ENCODE results near the gene FAM72C. TPM values are rescaled to one million over a fixed set of nuclear protein-coding genes. Genes with fewer than 3 reads are reported as not detected.
"Not testable (repeated sequence)": the region's sequence is repeated elsewhere in the genome, so short reads cannot be mapped to it uniquely, and the experiment has no call there.

The FAM72C gene
- total RNA-seq: 2.7 and 6.2 TPM in 2 replicates

GRCh38 chr1:143971924-143972700 is at the start of gene FAM72C:
TSS of gene FAM72C (minus strand) at chr1:143971986. CDS start at chr1:143971141, 845 bp downstream.
- not testable (repeated sequence) for H3K4me3 ChIP-seq (ENCODE audit: low read depth, low read length)

GRCh38 chr1:144020001-144020738 is 48.4 kb upstream of the FAM72C start:
- DNase-seq (ENCODE audit: low read depth); H3K4me3 ChIP-seq (ENCODE audit: low read depth, low read length): not testable (repeated sequence)

More at GRCh38 chr1:143971924-143972700, at the start of gene FAM72C:
- not testable (repeated sequence) for DNase-seq (ENCODE audit: low read depth)

DNA sequence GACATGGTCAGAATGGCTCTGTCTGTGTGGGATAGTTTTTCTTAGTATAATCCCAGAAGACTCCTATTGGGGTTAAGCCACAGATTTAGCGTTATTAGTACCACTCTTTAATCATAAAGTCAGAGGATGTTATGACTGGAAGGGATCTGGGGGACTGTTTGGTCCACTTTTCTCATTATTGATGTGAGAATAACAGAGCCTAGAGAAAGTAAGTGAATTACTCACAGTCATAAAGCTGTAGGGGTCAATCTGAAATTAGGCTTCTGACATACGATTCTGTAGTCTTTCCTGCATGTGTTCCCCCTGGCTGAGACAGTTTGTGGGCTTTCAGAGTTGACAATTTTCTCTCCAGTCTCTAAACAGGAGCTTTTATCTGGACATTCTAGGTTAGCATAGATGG is 47.3 kb upstream of the FAM72C start:
- H3K4me3 ChIP-seq (ENCODE audit: low read depth, low read length); DNase-seq (ENCODE audit: low read depth): not testable (repeated sequence)

DNA sequence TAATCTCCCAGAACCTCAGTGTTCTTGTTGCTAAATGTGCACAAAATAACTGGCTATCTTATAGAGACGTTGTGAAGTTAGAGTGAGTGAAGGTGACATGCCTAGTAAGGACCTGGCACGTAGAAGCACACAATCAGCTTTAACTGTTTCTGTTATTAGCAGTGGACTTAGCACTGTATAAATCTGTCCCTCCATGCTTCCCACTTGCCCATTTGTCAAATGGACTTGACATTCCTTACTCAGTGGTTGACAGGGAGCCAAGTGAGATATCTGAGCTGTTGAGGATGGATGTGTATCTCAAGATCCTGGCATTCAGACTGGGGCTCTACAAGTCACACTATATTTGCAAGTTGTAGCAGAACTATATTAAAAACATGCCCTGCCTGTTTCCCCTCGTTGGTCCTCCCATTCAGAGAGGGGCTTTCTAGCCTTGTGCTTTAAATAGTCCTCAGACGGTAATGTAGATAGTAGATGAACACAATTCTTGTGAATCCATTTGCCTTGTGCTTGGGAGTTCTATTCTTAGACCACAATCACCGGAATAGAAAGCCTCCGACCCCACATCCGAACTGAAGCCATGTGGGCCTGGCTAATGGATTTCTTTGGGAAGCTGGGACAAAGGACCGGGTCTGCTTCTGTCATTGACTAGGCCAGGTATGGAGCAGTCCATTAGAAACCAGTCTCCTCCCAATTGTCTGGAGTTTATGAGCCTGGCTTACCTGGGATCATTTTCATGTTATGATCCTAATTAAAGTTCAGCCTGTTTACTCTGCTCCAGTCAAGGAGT is 43.6 kb upstream of the FAM72C start:
- not testable (repeated sequence) for DNase-seq (ENCODE audit: low read depth); H3K4me3 ChIP-seq (ENCODE audit: low read depth, low read length)

DNA sequence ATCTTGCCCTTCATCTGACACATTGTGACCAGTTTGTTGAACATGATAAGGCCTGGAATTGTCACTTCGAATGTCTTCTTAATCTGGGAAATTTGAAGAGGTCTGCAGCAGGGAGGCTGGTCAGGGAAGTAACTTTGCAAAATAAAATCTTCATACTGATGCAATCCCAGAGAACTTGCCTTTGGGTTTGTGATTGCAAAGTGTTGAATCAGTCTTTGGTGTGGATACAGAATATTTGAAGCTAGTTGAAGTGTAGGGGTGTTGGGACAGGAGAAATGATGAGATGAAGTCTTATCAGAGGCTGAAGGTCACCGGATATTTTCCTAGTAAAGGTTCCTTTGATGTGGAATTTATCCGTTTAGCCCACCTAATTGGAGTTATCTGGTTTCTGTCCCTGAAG is 42.7 kb upstream of the FAM72C start:
- not testable (repeated sequence) for H3K4me3 ChIP-seq (ENCODE audit: low read depth, low read length); DNase-seq (ENCODE audit: low read depth)

GRCh38 chr1:144014121-144014520 is 42.3 kb upstream of the FAM72C start:
- H3K4me3 ChIP-seq (ENCODE audit: low read depth, low read length); DNase-seq (ENCODE audit: low read depth): not testable (repeated sequence)

GRCh38 chr1:144012168-144012733 is 40.5 kb upstream of the FAM72C start:
- not testable (repeated sequence) for H3K4me3 ChIP-seq (ENCODE audit: low read depth, low read length); DNase-seq (ENCODE audit: low read depth)

DNA sequence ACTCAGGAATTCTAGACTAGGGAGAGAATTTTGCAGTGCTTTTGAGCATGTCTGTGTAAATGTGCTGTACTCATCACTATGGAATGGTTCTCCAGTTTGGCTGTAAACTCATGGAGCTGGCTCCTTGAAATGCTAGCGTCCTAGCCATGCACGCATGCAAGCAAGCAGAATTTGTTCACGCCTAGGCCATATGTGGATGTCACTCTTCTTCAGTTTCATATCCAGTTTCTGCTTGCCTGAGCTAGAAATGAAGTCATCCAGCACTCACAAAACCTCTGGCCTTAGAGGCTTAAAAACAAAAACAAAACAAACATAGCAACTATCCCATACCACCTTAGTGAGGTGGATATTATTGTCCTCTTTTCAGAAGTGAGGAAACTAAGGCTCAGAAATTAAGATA is 37.6 kb upstream of the FAM72C start:
- not testable (repeated sequence) for DNase-seq (ENCODE audit: low read depth); H3K4me3 ChIP-seq (ENCODE audit: low read depth, low read length)

GRCh38 chr1:144004259-144004658 is 32.5 kb upstream of the FAM72C start:
- H3K4me3 ChIP-seq (ENCODE audit: low read depth, low read length): not testable (repeated sequence)

GRCh38 chr1:144003306-144004029 is 31.7 kb upstream of the FAM72C start:
- DNase-seq (ENCODE audit: low read depth); H3K4me3 ChIP-seq (ENCODE audit: low read depth, low read length): not testable (repeated sequence)

More at GRCh38 chr1:144004259-144004658, 32.5 kb upstream of the FAM72C start:
- DNase-seq (ENCODE audit: low read depth): not testable (repeated sequence)

DNA sequence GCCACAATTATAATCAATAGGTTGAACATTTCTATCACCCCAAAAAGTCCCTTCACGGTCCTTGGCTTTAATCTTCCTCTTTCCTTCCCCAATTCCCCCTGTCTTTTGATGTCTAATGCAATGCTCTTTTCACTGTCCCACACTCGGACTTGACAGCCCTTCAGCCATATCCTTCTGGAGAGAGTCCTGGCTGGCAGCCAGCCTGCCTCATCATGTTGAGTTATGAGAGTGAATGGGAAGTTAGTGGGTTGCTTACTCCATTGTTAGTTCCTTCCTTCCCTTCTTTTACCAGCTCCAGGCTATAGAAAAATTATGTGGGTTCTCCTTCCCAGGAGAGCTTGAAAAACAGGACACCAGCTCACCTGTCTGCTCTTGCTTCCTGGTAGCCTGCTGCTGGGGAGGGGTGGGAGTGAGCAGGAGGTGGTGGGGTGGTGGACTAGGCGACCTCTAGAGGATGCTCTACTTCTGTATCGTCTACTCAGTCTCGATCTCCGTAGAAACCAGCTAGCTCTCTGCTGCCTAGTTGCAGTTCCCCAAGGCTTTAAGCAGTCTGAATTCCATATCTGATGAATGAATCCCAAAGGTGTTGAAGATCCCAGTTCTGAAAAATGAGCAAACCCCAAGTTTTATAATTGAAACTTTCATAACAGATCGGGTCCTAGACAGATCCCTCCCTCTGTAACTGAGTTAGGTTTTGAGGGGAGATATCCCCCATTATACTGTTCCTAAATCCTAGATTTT is 30.5 kb upstream of the FAM72C start:
- not testable (repeated sequence) for DNase-seq (ENCODE audit: low read depth); H3K4me3 ChIP-seq (ENCODE audit: low read depth, low read length)

- not testable (repeated sequence) for DNase-seq (ENCODE audit: low read depth); H3K4me3 ChIP-seq (ENCODE audit: low read depth, low read length)
Observed at GRCh38 chr1:144001077-144001476, 29.3 kb upstream of the FAM72C start.

- not testable (repeated sequence) for H3K4me3 ChIP-seq (ENCODE audit: low read depth, low read length); DNase-seq (ENCODE audit: low read depth)
Observed at GRCh38 chr1:143996020-143996419, 24.2 kb upstream of the FAM72C start.

- H3K4me3 ChIP-seq (ENCODE audit: low read depth, low read length); DNase-seq (ENCODE audit: low read depth): not testable (repeated sequence)
Observed at GRCh38 chr1:143993301-143993907, 21.6 kb upstream of the FAM72C start.

DNA sequence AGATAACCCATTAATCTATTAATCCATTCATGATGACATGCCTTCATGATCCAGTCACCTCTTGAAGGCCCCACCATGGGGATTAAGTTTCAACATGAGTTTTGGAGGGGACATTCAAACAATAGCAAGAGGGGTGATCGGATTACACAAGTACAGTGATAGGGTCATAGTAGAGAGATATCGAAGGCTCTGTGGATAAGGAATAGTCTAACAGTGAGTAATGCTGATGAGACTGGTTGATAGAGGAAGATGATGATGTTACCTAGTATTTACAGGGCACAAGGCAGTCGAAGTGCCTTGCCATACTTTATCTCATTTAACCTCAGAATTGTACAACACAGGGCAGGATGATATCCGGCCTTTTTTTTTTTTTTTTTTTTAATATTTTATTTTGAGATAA is 18.9 kb upstream of the FAM72C start:
- DNase-seq (ENCODE audit: low read depth); H3K4me3 ChIP-seq (ENCODE audit: low read depth, low read length): not testable (repeated sequence)

GRCh38 chr1:143989719-143990118 is 17.9 kb upstream of the FAM72C start:
- not testable (repeated sequence) for H3K4me3 ChIP-seq (ENCODE audit: low read depth, low read length); DNase-seq (ENCODE audit: low read depth)

DNA sequence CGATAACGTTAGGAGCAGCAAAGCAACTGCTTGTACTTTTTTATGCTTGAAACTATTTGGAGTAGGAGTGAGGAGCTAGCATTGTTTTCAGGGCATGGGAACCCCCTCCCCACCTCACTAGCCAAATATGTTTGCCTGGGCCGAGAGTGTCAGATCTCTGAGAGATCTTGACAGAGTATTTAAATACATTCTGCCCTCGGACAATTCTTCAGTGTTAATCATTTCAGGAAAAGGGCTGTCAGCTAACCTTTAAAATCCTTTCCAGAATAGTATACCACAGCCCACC is 17.6 kb upstream of the FAM72C start:
- not testable (repeated sequence) for H3K4me3 ChIP-seq (ENCODE audit: low read depth, low read length); DNase-seq (ENCODE audit: low read depth)
